IPS-20b (cell line): ENCODE measurements around the gene NDUFAF3.
A peak's percentile ranks its signal among the peaks of the same experiment; 100 is the strongest.
"Not testable (repeated sequence)": the region's sequence is repeated elsewhere in the genome, so short reads cannot be mapped to it uniquely, and the experiment has no call there.

Source experiments
- H3K27ac ChIP-seq: one replicate; pipeline ENCODE4 v1.5.1; 2013; ENCODE audit warnings: low read length
- H3K27me3 ChIP-seq: 2 replicates; pipeline ENCODE4 v1.6.1; 2013; ENCODE audit warnings: mild to moderate bottlenecking, low read length, inconsistent platforms; ENCODE audit not compliant: insufficient read depth
- H3K36me3 ChIP-seq: 2 replicates; pipeline ENCODE4 v1.6.1; 2013; ENCODE audit warnings: low read depth, mild to moderate bottlenecking, inconsistent platforms, low read length, moderate library complexity; ENCODE audit not compliant: insufficient read depth
- H3K4me1 ChIP-seq: 2 replicates; pipeline ENCODE4 v1.6.1; 2013; ENCODE audit warnings: mild to moderate bottlenecking, control low read depth, inconsistent platforms, low read length, moderate library complexity; ENCODE audit not compliant: insufficient read depth
- H3K4me3 ChIP-seq: 2 replicates; pipeline ENCODE4 v1.5.1; 2013; ENCODE audit warnings: mild to moderate bottlenecking, low read length, inconsistent platforms
- H3K9ac ChIP-seq: 2 replicates; pipeline ENCODE4 v1.6.1; 2013; ENCODE audit warnings: low read depth, mild to moderate bottlenecking, inconsistent platforms, low read length, moderate library complexity
- H3K9me3 ChIP-seq: 2 replicates; pipeline ENCODE4 v1.6.1; 2013; ENCODE audit warnings: mild to moderate bottlenecking, low read depth, low read length, inconsistent platforms; ENCODE audit not compliant: insufficient read depth

The NDUFAF3 gene

GRCh38 chr3:49004352-49005302 lies 17.3 kb upstream of the NDUFAF3 start:
- peaks cover 12% of the 10 kb centered on the region; the same call in 1 of the 2 replicates for H3K4me1 ChIP-seq
- H3K27ac ChIP-seq: no peak overlapping the region
- no peak overlapping the region for H3K9ac ChIP-seq
- H3K36me3 ChIP-seq: peaks cover 7% of the 10 kb centered on the region
- H3K9me3 ChIP-seq: no peaks in the 10 kb centered on the region
- no peak overlapping the region for H3K4me3 ChIP-seq
- no peaks in the 10 kb centered on the region for H3K27me3 ChIP-seq

- H3K9ac ChIP-seq: no peak overlapping the region
- peaks cover 7% of the 10 kb centered on the region; the same call in 1 of the 2 replicates for H3K4me1 ChIP-seq
- no peak overlapping the region for H3K4me3 ChIP-seq
- peaks cover 8% of the 10 kb centered on the region for H3K36me3 ChIP-seq
- H3K27me3 ChIP-seq: no peaks in the 10 kb centered on the region
- H3K9me3 ChIP-seq: no peaks in the 10 kb centered on the region
- no peak overlapping the region for H3K27ac ChIP-seq
Observed at GRCh38 chr3:49005303-49005680, 16.6 kb upstream of the NDUFAF3 start.

- H3K9ac ChIP-seq: peak overlapping the region; percentile 99; the same call in 1 of the 2 replicates
- H3K27ac ChIP-seq: no peak overlapping the region
- H3K4me1 ChIP-seq: peaks cover 7% of the 10 kb centered on the region; the same call in 1 of the 2 replicates
- peak overlapping the region; percentile 99 for H3K4me3 ChIP-seq
- peaks cover 9% of the 10 kb centered on the region for H3K36me3 ChIP-seq
- H3K27me3 ChIP-seq: no peaks in the 10 kb centered on the region
- H3K9me3 ChIP-seq: no peaks in the 10 kb centered on the region
Observed at GRCh38 chr3:49005998-49006397, 15.9 kb upstream of the NDUFAF3 start.

GRCh38 chr3:49006408-49007067 lies 15.4 kb upstream of the NDUFAF3 start:
- no peaks in the 10 kb centered on the region for H3K9me3 ChIP-seq
- H3K36me3 ChIP-seq: peaks cover 14% of the 10 kb centered on the region
- peak overlapping the region; percentile 99 for H3K9ac ChIP-seq
- peaks cover 7% of the 10 kb centered on the region; the same call in 1 of the 2 replicates for H3K4me1 ChIP-seq
- peak overlapping the region; percentile 99 for H3K4me3 ChIP-seq
- no peaks in the 10 kb centered on the region for H3K27me3 ChIP-seq
- no peak overlapping the region for H3K27ac ChIP-seq

- Histone ChIP-seq H3K4me1 (peaks cover 7% of the 10 kb centered on the region; the same call in 1 of the 2 replicates), H3K9ac (peak within 1 kb of the TSS; percentile 99), H3K27ac (peak within 1 kb of the TSS; percentile 82)
Observed at GRCh38 chr3:49007068-49007770, 14.7 kb upstream of the NDUFAF3 start, which contains the start of gene WDR6. TSS of gene WDR6 (plus strand) at chr3:49007391. CDS start at chr3:49007432, 41 bp downstream.

GRCh38 chr3:49007771-49008528 lies 14.0 kb upstream of the NDUFAF3 start:
- peak overlapping the region; percentile 99 for H3K9ac ChIP-seq
- peaks cover 28% of the 10 kb centered on the region for H3K36me3 ChIP-seq
- H3K4me1 ChIP-seq: peaks cover 7% of the 10 kb centered on the region; the same call in 1 of the 2 replicates
- peak overlapping the region; percentile 99 for H3K4me3 ChIP-seq
- peak overlapping the region; percentile 82 for H3K27ac ChIP-seq
- no peaks in the 10 kb centered on the region for H3K9me3 ChIP-seq
- H3K27me3 ChIP-seq: no peaks in the 10 kb centered on the region

More at GRCh38 chr3:49007068-49007770, 14.7 kb upstream of the NDUFAF3 start, which contains the start of gene WDR6:
- Histone ChIP-seq H3K4me3 (peak within 1 kb of the TSS; percentile 99), H3K36me3 (peaks cover 21% of the 10 kb centered on the region), H3K27me3 (no peaks in the 10 kb centered on the region), H3K9me3 (no peaks in the 10 kb centered on the region)

GRCh38 chr3:49008627-49009026 lies 13.3 kb upstream of the NDUFAF3 start:
- not testable (repeated sequence) for H3K27me3 ChIP-seq, H3K9me3 ChIP-seq, H3K4me1 ChIP-seq, H3K27ac ChIP-seq
- Histone ChIP-seq H3K4me3 (peak overlapping the region; percentile 99; the same call in 1 of the 2 replicates), H3K36me3 (peaks cover 35% of the 10 kb centered on the region), H3K9ac (peak overlapping the region; percentile 50; the same call in 1 of the 2 replicates)

- H3K9ac ChIP-seq: no peak overlapping the region
- no peak overlapping the region for H3K4me3 ChIP-seq
- peaks cover 7% of the 10 kb centered on the region; the same call in 1 of the 2 replicates for H3K4me1 ChIP-seq
- H3K36me3 ChIP-seq: peaks cover 43% of the 10 kb centered on the region
- no peaks in the 10 kb centered on the region for H3K27me3 ChIP-seq
- H3K27ac ChIP-seq: no peak overlapping the region
- no peaks in the 10 kb centered on the region for H3K9me3 ChIP-seq
Observed at GRCh38 chr3:49009396-49009795, 12.5 kb upstream of the NDUFAF3 start.

- Histone ChIP-seq H3K36me3 (peaks cover 68% of the 10 kb centered on the region), H3K27me3 (no peaks in the 10 kb centered on the region), H3K9me3 (no peaks in the 10 kb centered on the region), H3K4me1 (peaks cover 5% of the 10 kb centered on the region; the same call in 1 of the 2 replicates), H3K4me3 (no peak overlapping the region), H3K27ac (no peak overlapping the region), H3K9ac (no peak overlapping the region)
Observed at GRCh38 chr3:49012441-49013017, 9.4 kb upstream of the NDUFAF3 start.

GRCh38 chr3:49013113-49013737 lies 8.7 kb upstream of the NDUFAF3 start:
- Histone ChIP-seq H3K9me3 (no peaks in the 10 kb centered on the region), H3K36me3 (peaks cover 68% of the 10 kb centered on the region), H3K9ac (no peak overlapping the region), H3K27ac (no peak overlapping the region), H3K27me3 (no peaks in the 10 kb centered on the region), H3K4me3 (no peak overlapping the region), H3K4me1 (peaks cover 3% of the 10 kb centered on the region; the same call in 1 of the 2 replicates)
